Uterus (tissue), 2 donors: ENCODE data around the gene FAM184A.

Source experiments
- CTCF ChIP-seq, 4 experiments: fragments of 200-600 bp in 2 of 4; fragments of 450-650 bp in 2 of 4; sonication (generic) in 2 of 4; IDR thresholded peaks; one replicate each; pipeline ENCODE4 v1.5.1; 2016 to 2019; ENCODE audit warnings: antibody characterized with exemption in 4 of 4, mild to moderate bottlenecking in 2 of 4, moderate library complexity in 1 of 4
- POLR2A ChIP-seq, 2 donors: fragments of 450-650 bp; IDR thresholded peaks; one replicate each; pipeline ENCODE4 v1.6.1; 2016; ENCODE audit warnings: antibody characterized with exemption in 2 of 2, mild to moderate bottlenecking in 1 of 2, moderate library complexity in 1 of 2

GRCh38 chr6:118914598-118914997 is 163.9 kb downstream of the FAM184A start:
- TF ChIP-seq POLR2A (IDR thresholded peaks at IDR 0.05) (no peak), CTCF (IDR thresholded peaks at IDR 0.05) (no peak)
